Measurements from ENCODE around the gene COL5A3.

COL5A3 gene

GRCh38 chr19:10010247-10010691, at the start of gene COL5A3:
Gene COL5A3 (minus strand): TSS chr19:10010504. CDS start chr19:10010385, 119 bp downstream.
- H3K27ac ChIP-seq (ENCODE audit: low read depth, low read length) = no peak within 1 kb of the TSS
- H3K4me3 ChIP-seq (ENCODE audit: low read depth, low read length) = peak within 1 kb of the TSS; percentile 52
- peaks cover 13% of the 10 kb centered on the region for H3K4me1 ChIP-seq (ENCODE audit: control insufficient read depth, insufficient read depth, low read length)
- no peak within 1 kb of the TSS for H3K9ac ChIP-seq (ENCODE audit: low read depth, low read length)
- H3K36me3 ChIP-seq (ENCODE audit: control insufficient read depth, insufficient read depth, low read length) = no peaks in the 10 kb centered on the region
- H3K27me3 ChIP-seq (ENCODE audit: control insufficient read depth, insufficient read depth, low read length) = peaks cover 29% of the 10 kb centered on the region
- no peaks in the 10 kb centered on the region for H3K9me3 ChIP-seq (ENCODE audit: control insufficient read depth, insufficient read depth, low read length)

- H3K27ac ChIP-seq (ENCODE audit: low read depth, low read length) = no peak overlapping the region
- H3K27me3 ChIP-seq (ENCODE audit: control insufficient read depth, insufficient read depth, low read length) = no peaks in the 10 kb centered on the region
- H3K4me3 ChIP-seq (ENCODE audit: low read depth, low read length) = no peak overlapping the region
- H3K9me3 ChIP-seq (ENCODE audit: control insufficient read depth, insufficient read depth, low read length) = no peaks in the 10 kb centered on the region
- H3K4me1 ChIP-seq (ENCODE audit: control insufficient read depth, insufficient read depth, low read length) = no peaks in the 10 kb centered on the region
- no peaks in the 10 kb centered on the region for H3K36me3 ChIP-seq (ENCODE audit: control insufficient read depth, insufficient read depth, low read length)
- no peak overlapping the region for H3K9ac ChIP-seq (ENCODE audit: low read depth, low read length)
Observed at GRCh38 chr19:10052602-10053360, 42.5 kb upstream of the COL5A3 start.

- H3K9me3 ChIP-seq (ENCODE audit: control insufficient read depth, insufficient read depth, low read length) = peaks cover 3% of the 10 kb centered on the region; the same call in 1 of the 2 replicates
- H3K27ac ChIP-seq (ENCODE audit: low read depth, low read length) = no peak overlapping the region
- H3K27me3 ChIP-seq (ENCODE audit: control insufficient read depth, insufficient read depth, low read length) = no peaks in the 10 kb centered on the region
- no peaks in the 10 kb centered on the region for H3K36me3 ChIP-seq (ENCODE audit: control insufficient read depth, insufficient read depth, low read length)
- no peak overlapping the region for H3K4me3 ChIP-seq (ENCODE audit: low read depth, low read length)
- no peaks in the 10 kb centered on the region for H3K4me1 ChIP-seq (ENCODE audit: control insufficient read depth, insufficient read depth, low read length)
- no peak overlapping the region for H3K9ac ChIP-seq (ENCODE audit: low read depth, low read length)
Observed at GRCh38 chr19:10049626-10050025, 39.3 kb upstream of the COL5A3 start.

GRCh38 chr19:10045371-10045770, 35.1 kb upstream of the COL5A3 start:
- Histone ChIP-seq H3K9ac (ENCODE audit: low read depth, low read length) (no peak overlapping the region), H3K4me3 (ENCODE audit: low read depth, low read length) (no peak overlapping the region), H3K36me3 (ENCODE audit: control insufficient read depth, insufficient read depth, low read length) (no peaks in the 10 kb centered on the region), H3K4me1 (ENCODE audit: control insufficient read depth, insufficient read depth, low read length) (no peaks in the 10 kb centered on the region), H3K27me3 (ENCODE audit: control insufficient read depth, insufficient read depth, low read length) (no peaks in the 10 kb centered on the region), H3K27ac (ENCODE audit: low read depth, low read length) (no peak overlapping the region), H3K9me3 (ENCODE audit: control insufficient read depth, insufficient read depth, low read length) (peaks cover 32% of the 10 kb centered on the region)

- H3K4me1 ChIP-seq (ENCODE audit: control insufficient read depth, insufficient read depth, low read length) = no peaks in the 10 kb centered on the region
- H3K36me3 ChIP-seq (ENCODE audit: control insufficient read depth, insufficient read depth, low read length) = no peaks in the 10 kb centered on the region
- H3K9me3 ChIP-seq (ENCODE audit: control insufficient read depth, insufficient read depth, low read length) = peaks cover 32% of the 10 kb centered on the region
- no peak overlapping the region for H3K4me3 ChIP-seq (ENCODE audit: low read depth, low read length)
- H3K9ac ChIP-seq (ENCODE audit: low read depth, low read length) = no peak overlapping the region
- no peak overlapping the region for H3K27ac ChIP-seq (ENCODE audit: low read depth, low read length)
- no peaks in the 10 kb centered on the region for H3K27me3 ChIP-seq (ENCODE audit: control insufficient read depth, insufficient read depth, low read length)
Observed at GRCh38 chr19:10044390-10044789, 34.1 kb upstream of the COL5A3 start.

DNA sequence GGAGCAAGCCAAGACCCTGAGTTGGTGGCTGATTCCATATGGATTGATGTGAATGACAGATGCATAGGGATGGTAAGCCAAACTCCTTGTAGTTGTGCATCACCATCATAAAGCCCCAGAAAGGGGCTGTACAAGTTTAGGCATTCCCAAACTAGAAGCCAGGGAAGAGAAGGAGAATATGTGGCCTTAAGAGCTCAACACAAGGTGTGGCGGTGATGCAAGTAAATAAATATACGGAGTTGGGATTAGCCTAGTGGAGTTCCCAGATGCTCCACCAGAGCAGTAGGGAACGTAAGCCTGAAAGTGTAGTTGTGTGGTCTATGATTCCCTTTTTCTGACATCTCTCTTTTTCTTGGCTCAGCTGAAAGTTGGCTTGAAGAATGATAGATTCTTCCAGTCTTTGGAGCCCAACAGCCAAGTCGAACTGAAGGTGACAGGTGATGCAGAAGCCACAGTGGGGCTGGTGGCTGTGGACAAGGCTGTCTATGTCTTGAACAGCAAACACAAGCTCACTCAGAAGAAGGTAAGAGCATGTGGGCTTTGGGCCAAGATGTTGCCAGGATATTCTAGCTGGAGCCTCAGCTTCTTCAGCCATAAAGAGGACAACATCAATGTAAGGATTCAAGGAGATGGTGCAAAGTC, 33.1 kb upstream of the COL5A3 start:
- H3K4me1 ChIP-seq (ENCODE audit: control insufficient read depth, insufficient read depth, low read length) = no peaks in the 10 kb centered on the region
- H3K9ac ChIP-seq (ENCODE audit: low read depth, low read length) = no peak overlapping the region
- H3K27me3 ChIP-seq (ENCODE audit: control insufficient read depth, insufficient read depth, low read length) = no peaks in the 10 kb centered on the region
- H3K9me3 ChIP-seq (ENCODE audit: control insufficient read depth, insufficient read depth, low read length) = peaks cover 32% of the 10 kb centered on the region
- no peaks in the 10 kb centered on the region for H3K36me3 ChIP-seq (ENCODE audit: control insufficient read depth, insufficient read depth, low read length)
- H3K4me3 ChIP-seq (ENCODE audit: low read depth, low read length) = no peak overlapping the region
- H3K27ac ChIP-seq (ENCODE audit: low read depth, low read length) = no peak overlapping the region

DNA sequence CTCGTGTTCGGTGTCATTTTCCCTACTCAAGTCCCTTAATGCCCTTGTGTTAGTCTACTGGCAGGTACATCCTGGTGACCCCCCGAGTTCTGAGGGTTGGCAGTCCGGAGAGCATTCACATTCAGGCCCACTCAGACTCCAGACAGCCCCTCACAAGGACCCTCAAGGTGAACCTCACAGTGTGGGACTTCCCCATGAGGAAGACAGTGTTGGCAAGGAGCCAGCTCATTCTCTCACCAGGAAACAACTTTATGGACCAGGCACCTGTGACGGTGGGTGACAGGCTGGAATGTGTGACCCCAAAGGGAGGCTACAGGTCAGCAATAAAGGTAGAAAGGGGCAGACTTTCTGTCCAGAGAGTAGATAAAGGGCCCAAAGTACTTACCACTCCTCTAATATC, 27.5 kb upstream of the COL5A3 start:
- Histone ChIP-seq H3K4me3 (ENCODE audit: low read depth, low read length) (no peak overlapping the region), H3K27ac (ENCODE audit: low read depth, low read length) (no peak overlapping the region), H3K36me3 (ENCODE audit: control insufficient read depth, insufficient read depth, low read length) (no peaks in the 10 kb centered on the region), H3K9ac (ENCODE audit: low read depth, low read length) (no peak overlapping the region), H3K4me1 (ENCODE audit: control insufficient read depth, insufficient read depth, low read length) (no peaks in the 10 kb centered on the region), H3K27me3 (ENCODE audit: control insufficient read depth, insufficient read depth, low read length) (no peaks in the 10 kb centered on the region), H3K9me3 (ENCODE audit: control insufficient read depth, insufficient read depth, low read length) (peaks cover 12% of the 10 kb centered on the region)

- Histone ChIP-seq H3K9ac (ENCODE audit: low read depth, low read length) (no peak overlapping the region), H3K36me3 (ENCODE audit: control insufficient read depth, insufficient read depth, low read length) (no peaks in the 10 kb centered on the region), H3K9me3 (ENCODE audit: control insufficient read depth, insufficient read depth, low read length) (peaks cover 7% of the 10 kb centered on the region; the same call in 1 of the 2 replicates), H3K27ac (ENCODE audit: low read depth, low read length) (no peak overlapping the region), H3K4me1 (ENCODE audit: control insufficient read depth, insufficient read depth, low read length) (no peaks in the 10 kb centered on the region), H3K27me3 (ENCODE audit: control insufficient read depth, insufficient read depth, low read length) (no peaks in the 10 kb centered on the region), H3K4me3 (ENCODE audit: low read depth, low read length) (no peak overlapping the region)
Observed at GRCh38 chr19:10037367-10037766, 27.1 kb upstream of the COL5A3 start.

DNA sequence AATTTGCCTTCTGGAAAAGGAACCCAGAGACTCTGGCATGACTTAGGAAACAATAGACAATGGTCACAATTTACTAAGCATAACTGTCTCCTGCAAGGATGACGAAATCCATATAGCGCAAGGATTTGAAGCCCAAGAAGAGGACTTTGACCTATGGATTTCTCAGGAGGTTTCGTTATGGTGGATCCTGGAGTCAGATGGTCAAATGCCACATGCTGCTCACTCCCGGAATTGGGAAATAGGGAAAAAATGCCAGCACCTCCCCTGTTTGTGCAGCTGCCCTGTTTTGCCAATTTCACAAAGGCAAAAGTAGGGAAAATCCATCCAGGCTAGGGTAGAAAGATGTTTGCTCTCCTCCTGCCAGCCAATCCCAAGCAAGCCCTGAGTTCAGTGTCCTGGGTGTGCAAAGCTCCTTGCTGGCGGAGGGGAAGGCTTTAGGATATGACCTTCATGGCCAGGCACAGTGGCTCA, 26.3 kb upstream of the COL5A3 start:
- Histone ChIP-seq H3K27ac (ENCODE audit: low read depth, low read length) (no peak overlapping the region), H3K9me3 (ENCODE audit: control insufficient read depth, insufficient read depth, low read length) (peaks cover under 1% of the 10 kb centered on the region; the same call in 1 of the 2 replicates), H3K27me3 (ENCODE audit: control insufficient read depth, insufficient read depth, low read length) (no peaks in the 10 kb centered on the region), H3K4me1 (ENCODE audit: control insufficient read depth, insufficient read depth, low read length) (no peaks in the 10 kb centered on the region), H3K36me3 (ENCODE audit: control insufficient read depth, insufficient read depth, low read length) (no peaks in the 10 kb centered on the region), H3K9ac (ENCODE audit: low read depth, low read length) (no peak overlapping the region), H3K4me3 (ENCODE audit: low read depth, low read length) (no peak overlapping the region)

GRCh38 chr19:10033614-10034013, 23.3 kb upstream of the COL5A3 start:
- no peaks in the 10 kb centered on the region for H3K27me3 ChIP-seq (ENCODE audit: control insufficient read depth, insufficient read depth, low read length)
- H3K4me3 ChIP-seq (ENCODE audit: low read depth, low read length) = no peak overlapping the region
- no peaks in the 10 kb centered on the region for H3K36me3 ChIP-seq (ENCODE audit: control insufficient read depth, insufficient read depth, low read length)
- no peaks in the 10 kb centered on the region for H3K9me3 ChIP-seq (ENCODE audit: control insufficient read depth, insufficient read depth, low read length)
- H3K4me1 ChIP-seq (ENCODE audit: control insufficient read depth, insufficient read depth, low read length) = no peaks in the 10 kb centered on the region
- no peak overlapping the region for H3K27ac ChIP-seq (ENCODE audit: low read depth, low read length)
- H3K9ac ChIP-seq (ENCODE audit: low read depth, low read length) = no peak overlapping the region

Measured in HUES48 (cell line).